A673 (cell line): ENCODE data around the gene PTGES2. TPM values are rescaled to one million over a fixed set of nuclear protein-coding genes. Genes with fewer than 3 reads are reported as not detected.
A peak's percentile ranks its signal among the peaks of the same experiment; 100 is the strongest.

ENCODE experiments used
- BruUV-seq: library from RNA; stranded (reverse); fragments of 400-500 nt; replicated peaks from 2 replicates; lab custom pipeline; 2021; lab: Mats Ljungman, UMichigan
- CTCF ChIA-PET: fragments of 300-600 bp; sonication (Branson Sonifier 250); formaldehyde crosslinking; loops from one replicate; lab custom pipeline; 2022; ENCODE audit warnings: antibody characterized with exemption; lab: Charles Lee
- POLR2A ChIA-PET: fragments of 300-600 bp; sonication (Branson Sonifier 250); formaldehyde crosslinking; loops from one replicate; lab custom pipeline; 2022; ENCODE audit warnings: antibody characterized with exemption; ENCODE audit not compliant: low non-redundant PET; lab: Charles Lee
- DNase-seq: peaks from one replicate; pipeline ENCODE4 v3.0.0-alpha.2; 2015; ENCODE audit warnings: low spot score
- H3K27ac ChIP-seq: fragments of 200-600 bp; sonication (generic); 2 replicates; pipeline ENCODE4 v1.5.1; 2016; ENCODE audit warnings: mixed run types, low read depth, mild to moderate bottlenecking, mixed read lengths, antibody characterized with exemption, low read length; ENCODE audit not compliant: poor library complexity, severe bottlenecking
- H3K27me3 ChIP-seq: fragments of 200-600 bp; sonication (generic); replicated peaks from 2 replicates; pipeline ENCODE4 v1.6.1; 2017; ENCODE audit warnings: mixed run types, low read depth, mild to moderate bottlenecking, mixed read lengths, antibody characterized with exemption, low read length; ENCODE audit not compliant: insufficient read depth, poor library complexity
- H3K36me3 ChIP-seq: fragments of 200-600 bp; sonication (generic); 2 replicates; pipeline ENCODE4 v1.6.1; 2016; ENCODE audit warnings: mixed run types, mild to moderate bottlenecking, mixed read lengths, antibody characterized with exemption, low read length; ENCODE audit not compliant: insufficient read depth, poor library complexity, severe bottlenecking
- H3K4me1 ChIP-seq: fragments of 200-600 bp; sonication (generic); 2 replicates; pipeline ENCODE4 v1.6.1; 2017; ENCODE audit warnings: mixed run types, mild to moderate bottlenecking, mixed read lengths, antibody characterized with exemption, low read length; ENCODE audit not compliant: insufficient read depth, poor library complexity, severe bottlenecking
- H3K4me3 ChIP-seq: fragments of 200-600 bp; sonication (generic); 2 replicates; pipeline ENCODE4 v1.5.1; 2016; ENCODE audit warnings: low read depth, mixed run types, mild to moderate bottlenecking, mixed read lengths, low read length; ENCODE audit not compliant: poor library complexity, severe bottlenecking
- H3K9me3 ChIP-seq: fragments of 200-600 bp; sonication (generic); 2 replicates; pipeline ENCODE4 v1.6.1; 2016; ENCODE audit warnings: mixed run types, low read depth, mild to moderate bottlenecking, mixed read lengths, antibody characterized with exemption, low read length; ENCODE audit not compliant: poor library complexity, severe bottlenecking
- EZH2 ChIP-seq: fragments of 200-600 bp; sonication (generic); IDR thresholded peaks from 2 replicates; pipeline ENCODE4 v1.6.1; 2017; ENCODE audit warnings: borderline replicate concordance, low read depth, mild to moderate bottlenecking, mixed read lengths, antibody characterized with exemption, low read length; ENCODE audit not compliant: poor library complexity, severe bottlenecking
- intact Hi-C: fragments of 100-400 bp; cut with micrococcal nuclease; formaldehyde crosslinking; loops from one replicate; pipeline ENCODE4 v1.10.0; 2022; ENCODE audit not compliant: unreplicated experiment
- total RNA-seq: library from RNA; stranded (reverse); gene quantifications from 2 replicates; pipeline ENCODE4 v1.2.3, GENCODE V29; 2021
- TF ChIP-seq, protein P1 (sequence below): fragments of 300-800, 200-600 bp; sonication (generic); conservative IDR thresholded peaks from 2 replicates; pipeline ENCODE4 v1.5.1; 2017; ENCODE audit warnings: low read depth, mild to moderate bottlenecking, antibody characterized with exemption, low read length, moderate library complexity, mixed read lengths

PTGES2 gene
- total RNA-seq, 1 experiment from 2014 or later, result 122 TPM

DNA sequence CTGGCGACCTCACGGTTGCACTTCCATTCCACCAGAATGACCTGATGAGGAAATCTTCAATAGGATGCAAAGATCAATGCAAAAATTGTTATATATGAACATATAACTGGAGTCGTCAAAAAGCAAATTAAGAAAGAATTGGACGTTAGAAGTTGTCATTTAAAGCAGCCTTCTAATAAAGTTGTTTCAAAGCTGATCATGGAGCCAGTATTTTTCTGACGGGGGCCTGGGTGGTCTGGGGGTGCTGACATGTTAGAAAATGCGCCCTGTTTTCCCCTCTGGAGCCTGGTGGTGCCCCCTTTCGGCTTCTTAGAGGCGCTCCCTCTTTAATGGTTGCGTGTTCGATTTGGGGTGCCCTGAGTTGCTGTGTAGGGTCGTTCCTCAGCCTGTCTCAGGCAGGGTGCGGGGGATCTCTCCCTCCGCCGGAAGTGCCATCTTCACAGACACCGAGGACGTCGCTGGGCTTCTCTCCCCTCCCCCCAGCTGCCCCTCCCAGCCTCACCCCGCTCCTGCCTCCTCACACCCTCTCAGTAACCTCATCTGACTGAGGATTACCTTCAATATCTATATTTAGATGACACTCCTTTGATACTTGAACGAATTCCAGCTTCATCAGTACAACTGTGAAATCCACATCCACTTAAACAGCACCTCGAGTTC is 18.3 kb downstream of the PTGES2 start:
- intact Hi-C loops, result no loop called here
- H3K27me3 ChIP-seq, result no peaks in the 10 kb centered on the region
- ChIA-PET POLR2A (no interaction called here), CTCF (no interaction called here)
- H3K4me1 ChIP-seq, result no peaks in the 10 kb centered on the region
- DNase-seq, result no peak
- BruUV-seq, result no TSS peak
- no peak overlapping the region for H3K27ac ChIP-seq
- H3K9me3 ChIP-seq, result no peaks in the 10 kb centered on the region
- H3K36me3 ChIP-seq, result peaks cover 38% of the 10 kb centered on the region
- no peak overlapping the region for H3K4me3 ChIP-seq
- TF ChIP-seq, protein P1, sequence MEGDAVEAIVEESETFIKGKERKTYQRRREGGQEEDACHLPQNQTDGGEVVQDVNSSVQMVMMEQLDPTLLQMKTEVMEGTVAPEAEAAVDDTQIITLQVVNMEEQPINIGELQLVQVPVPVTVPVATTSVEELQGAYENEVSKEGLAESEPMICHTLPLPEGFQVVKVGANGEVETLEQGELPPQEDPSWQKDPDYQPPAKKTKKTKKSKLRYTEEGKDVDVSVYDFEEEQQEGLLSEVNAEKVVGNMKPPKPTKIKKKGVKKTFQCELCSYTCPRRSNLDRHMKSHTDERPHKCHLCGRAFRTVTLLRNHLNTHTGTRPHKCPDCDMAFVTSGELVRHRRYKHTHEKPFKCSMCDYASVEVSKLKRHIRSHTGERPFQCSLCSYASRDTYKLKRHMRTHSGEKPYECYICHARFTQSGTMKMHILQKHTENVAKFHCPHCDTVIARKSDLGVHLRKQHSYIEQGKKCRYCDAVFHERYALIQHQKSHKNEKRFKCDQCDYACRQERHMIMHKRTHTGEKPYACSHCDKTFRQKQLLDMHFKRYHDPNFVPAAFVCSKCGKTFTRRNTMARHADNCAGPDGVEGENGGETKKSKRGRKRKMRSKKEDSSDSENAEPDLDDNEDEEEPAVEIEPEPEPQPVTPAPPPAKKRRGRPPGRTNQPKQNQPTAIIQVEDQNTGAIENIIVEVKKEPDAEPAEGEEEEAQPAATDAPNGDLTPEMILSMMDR, result no peak
- no peak for TF ChIP-seq EZH2

DNA sequence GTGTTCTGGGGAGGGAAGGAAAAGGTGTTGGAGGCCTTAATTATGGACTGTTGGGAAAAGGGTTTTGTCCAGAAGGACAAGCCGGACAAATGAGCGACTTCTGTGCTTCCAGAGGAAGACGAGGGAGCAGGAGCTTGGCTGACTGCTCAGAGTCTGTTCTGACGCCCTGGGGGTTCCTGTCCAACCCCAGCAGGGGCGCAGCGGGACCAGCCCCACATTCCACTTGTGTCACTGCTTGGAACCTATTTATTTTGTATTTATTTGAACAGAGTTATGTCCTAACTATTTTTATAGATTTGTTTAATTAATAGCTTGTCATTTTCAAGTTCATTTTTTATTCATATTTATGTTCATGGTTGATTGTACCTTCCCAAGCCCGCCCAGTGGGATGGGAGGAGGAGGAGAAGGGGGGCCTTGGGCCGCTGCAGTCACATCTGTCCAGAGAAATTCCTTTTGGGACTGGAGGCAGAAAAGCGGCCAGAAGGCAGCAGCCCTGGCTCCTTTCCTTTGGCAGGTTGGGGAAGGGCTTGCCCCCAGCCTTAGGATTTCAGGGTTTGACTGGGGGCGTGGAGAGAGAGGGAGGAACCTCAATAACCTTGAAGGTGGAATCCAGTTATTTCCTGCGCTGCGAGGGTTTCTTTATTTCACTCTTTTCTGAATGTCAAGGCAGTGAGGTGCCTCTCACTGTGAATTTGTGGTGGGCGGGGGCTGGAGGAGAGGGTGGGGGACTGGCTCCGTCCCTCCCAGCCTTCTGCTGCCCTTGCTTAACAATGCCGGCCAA is 19.1 kb downstream of the PTGES2 start:
- Histone ChIP-seq H3K4me1 (no peaks in the 10 kb centered on the region), H3K27me3 (no peaks in the 10 kb centered on the region), H3K4me3 (no peak overlapping the region), H3K36me3 (peaks cover 45% of the 10 kb centered on the region), H3K27ac (no peak overlapping the region), H3K9me3 (no peaks in the 10 kb centered on the region)
- TF ChIP-seq, protein P1, result no peak
- TF ChIP-seq EZH2, result no peak
- BruUV-seq, result TSS peak; percentile 15
- intact Hi-C loops, result no loop called here
- ChIA-PET POLR2A (interaction anchor here (0.7 kb wide), 2 partner anchors 43 to 435 kb away, joined by 3 to 6 read pairs; no protein-coding TSS in a partner anchor), CTCF (interaction anchor here (1.0 kb wide), 1 partner anchor 8 kb away, joined by 4 read pairs; no protein-coding TSS in a partner anchor)
- no peak for DNase-seq

DNA sequence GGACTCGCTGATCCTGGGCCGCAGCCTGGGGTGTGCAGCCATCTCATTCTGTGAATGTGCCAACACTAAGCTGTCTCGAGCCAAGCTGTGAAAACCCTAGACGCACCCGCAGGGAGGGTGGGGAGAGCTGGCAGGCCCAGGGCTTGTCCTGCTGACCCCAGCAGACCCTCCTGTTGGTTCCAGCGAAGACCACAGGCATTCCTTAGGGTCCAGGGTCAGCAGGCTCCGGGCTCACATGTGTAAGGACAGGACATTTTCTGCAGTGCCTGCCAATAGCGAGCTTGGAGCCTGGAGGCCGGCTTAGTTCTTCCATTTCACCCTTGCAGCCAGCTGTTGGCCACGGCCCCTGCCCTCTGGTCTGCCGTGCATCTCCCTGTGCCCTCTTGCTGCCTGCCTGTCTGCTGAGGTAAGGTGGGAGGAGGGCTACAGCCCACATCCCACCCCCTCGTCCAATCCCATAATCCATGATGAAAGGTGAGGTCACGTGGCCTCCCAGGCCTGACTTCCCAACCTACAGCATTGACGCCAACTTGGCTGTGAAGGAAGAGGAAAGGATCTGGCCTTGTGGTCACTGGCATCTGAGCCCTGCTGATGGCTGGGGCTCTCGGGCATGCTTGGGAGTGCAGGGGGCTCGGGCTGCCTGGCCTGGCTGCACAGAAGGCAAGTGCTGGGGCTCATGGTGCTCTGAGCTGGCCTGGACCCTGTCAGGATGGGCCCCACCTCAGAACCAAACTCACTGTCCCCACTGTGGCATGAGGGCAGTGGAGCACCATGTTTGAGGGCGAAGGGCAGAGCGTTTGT is 19.9 kb downstream of the PTGES2 start:
- H3K36me3 ChIP-seq, result peaks cover 53% of the 10 kb centered on the region
- no peaks in the 10 kb centered on the region for H3K27me3 ChIP-seq
- H3K4me1 ChIP-seq, result no peaks in the 10 kb centered on the region
- BruUV-seq, result no TSS peak
- POLR2A ChIA-PET, result interaction anchor here (0.7 kb wide), 2 partner anchors 44 to 435 kb away, joined by 3 to 6 read pairs; no protein-coding TSS in a partner anchor
- intact Hi-C loops, result no loop called here
- no peak for TF ChIP-seq EZH2
- TF ChIP-seq, protein P1, result no peak
- no peak for DNase-seq
- CTCF ChIA-PET, result interaction anchor here (0.5 to 1.0 kb wide), 2 partner anchors 9 to 28 kb away, joined by 4 to 6 read pairs; no protein-coding TSS in a partner anchor
- H3K9me3 ChIP-seq, result no peaks in the 10 kb centered on the region
- H3K27ac ChIP-seq, result no peak overlapping the region
- H3K4me3 ChIP-seq, result no peak overlapping the region
